ENCODE measurements around the gene DLL3.

DLL3 gene

GRCh38 chr19:39539518-39540332, 41.0 kb downstream of the DLL3 start, which contains the start of gene EID2:
EID2 (minus strand) TSS chr19:39540161; CDS start chr19:39540079, 82 bp downstream.
- TF ChIP-seq CTCF (IDR thresholded peaks at IDR 0.05), result peak; percentile 76

- no peak; the same call in 1 of the 2 replicates for TF ChIP-seq CTCF (IDR thresholded peaks at IDR 0.05)
Measured at GRCh38 chr19:39540333-39540673, 41.6 kb downstream of the DLL3 start.

- no peak for TF ChIP-seq CTCF (IDR thresholded peaks at IDR 0.05)
Measured at GRCh38 chr19:39542206-39542605, 43.5 kb downstream of the DLL3 start.

GRCh38 chr19:39543477-39543857, 44.7 kb downstream of the DLL3 start:
- TF ChIP-seq CTCF (IDR thresholded peaks at IDR 0.05), result no peak

- TF ChIP-seq CTCF (IDR thresholded peaks at IDR 0.05), result no peak
Measured at GRCh38 chr19:39544226-39544903, 45.6 kb downstream of the DLL3 start.

GRCh38 chr19:39544911-39545310, 46.2 kb downstream of the DLL3 start:
- no peak for TF ChIP-seq CTCF (IDR thresholded peaks at IDR 0.05)

- no peak for TF ChIP-seq CTCF (IDR thresholded peaks at IDR 0.05)
Measured at GRCh38 chr19:39546599-39546998, 47.9 kb downstream of the DLL3 start.
